Breast epithelium (tissue), 3 donors: ENCODE data around the gene BAG5.
A peak's percentile ranks its signal among the peaks of the same experiment; 100 is the strongest.

ENCODE experiments used
- CTCF ChIP-seq, 3 donors: fragments of 450-650 bp; IDR thresholded peaks; one replicate each; pipeline ENCODE4 v1.5.1; 2016 to 2017; ENCODE audit warnings: antibody characterized with exemption in 3 of 3, mild to moderate bottlenecking in 3 of 3, moderate library complexity in 3 of 3
- POLR2A ChIP-seq: fragments of 450-650 bp; IDR thresholded peaks from one replicate; pipeline ENCODE4 v1.6.1; 2016; ENCODE audit warnings: antibody characterized with exemption, mild to moderate bottlenecking, moderate library complexity
- POLR2AphosphoS5 ChIP-seq, 3 donors: sonication (generic); formaldehyde crosslinking; IDR thresholded peaks; one replicate each; pipeline ENCODE4 v1.6.1; 2017; ENCODE audit warnings: antibody characterized with exemption in 3 of 3

GRCh38 chr14:103528587-103529382, 33.7 kb downstream of the BAG5 start, which contains the start of gene TRMT61A:
- TF ChIP-seq POLR2A (no peak), CTCF (IDR thresholded peaks at IDR 0.05) (no peak), POLR2AphosphoS5 (IDR thresholded peaks at IDR 0.05) (peak in 2 of 3 donors; percentile 24 to 68)
